Naive B cell (primary cell): ENCODE measurements around the gene DUXB. TPM values are rescaled to one million over a fixed set of nuclear protein-coding genes. Genes with fewer than 3 reads are reported as not detected.
A peak's percentile ranks its signal among the peaks of the same experiment; 100 is the strongest.

ENCODE experiments used
- ATAC-seq, 2 donors: fragments of 150-1000 bp; cut with Tn5 transposase; 2 replicates each; pipeline ENCODE4 v1.10.0; 2021; ENCODE audit warnings: low read depth in 2 of 2, mild to moderate bottlenecking in 2 of 2, moderate library complexity in 2 of 2
- DNase-seq: peaks from one replicate; pipeline ENCODE4 v3.0.0; 2022
- H3K27ac Mint-ChIP-seq, 6 donors: one replicate each; pipeline ENCODE4 v1.8.0; 2020 to 2022; ENCODE audit warnings: mild to moderate bottlenecking in 6 of 6, mixed read lengths in 6 of 6, moderate library complexity in 5 of 6, inconsistent platforms in 2 of 6
- H3K27me3 Mint-ChIP-seq, 3 donors: one replicate each; pipeline ENCODE4 v1.8.0; 2021 to 2022; ENCODE audit warnings: mixed read lengths in 3 of 3, mild to moderate bottlenecking in 1 of 3
- H3K36me3 Mint-ChIP-seq, 2 donors: one replicate each; pipeline ENCODE4 v1.8.0; 2020 to 2022; ENCODE audit warnings: mixed read lengths in 2 of 2, inconsistent platforms in 1 of 2, mild to moderate bottlenecking in 1 of 2
- H3K4me1 Mint-ChIP-seq, 3 donors: one replicate each; pipeline ENCODE4 v1.8.0; 2020 to 2022; ENCODE audit warnings: mixed read lengths in 3 of 3, inconsistent platforms in 1 of 3, mild to moderate bottlenecking in 1 of 3, moderate library complexity in 1 of 3
- H3K4me3 Mint-ChIP-seq, 8 donors: one replicate each; pipeline ENCODE4 v1.8.0; 2020 to 2022; ENCODE audit warnings: mild to moderate bottlenecking in 8 of 8, mixed read lengths in 8 of 8, moderate library complexity in 8 of 8, inconsistent platforms in 2 of 8
- H3K9me3 Mint-ChIP-seq, 7 donors: one replicate each; pipeline ENCODE4 v1.8.0; 2020 to 2022; ENCODE audit warnings: mixed read lengths in 7 of 7, mild to moderate bottlenecking in 5 of 7, inconsistent platforms in 2 of 7, moderate library complexity in 1 of 7
- polyA plus RNA-seq, 6 donors: library from polyadenylated mRNA; unstranded; fragments of 300-500 nt; fragmentation: Illumina TruSeq; gene quantifications; one replicate each; pipeline ENCODE4 v1.2.3, GENCODE V29; 2021; ENCODE audit warnings: low read depth in 6 of 6

The DUXB gene, protein sequence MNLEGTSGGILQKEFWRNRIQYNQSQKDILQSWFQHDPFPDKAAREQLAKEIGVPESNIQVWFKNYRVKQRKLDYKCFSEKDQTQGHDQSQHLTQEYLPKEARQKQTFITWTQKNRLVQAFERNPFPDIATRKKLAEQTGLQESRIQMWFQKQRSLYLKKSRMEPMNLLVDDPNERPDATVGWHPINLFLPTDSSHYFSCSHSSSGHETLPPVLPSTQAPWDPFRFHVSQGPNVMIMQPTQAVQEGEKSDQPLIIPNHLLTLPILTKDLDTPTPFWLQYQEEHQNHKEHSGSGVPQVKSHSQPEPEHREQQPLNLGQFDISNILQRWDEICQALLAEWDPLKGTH
- under 1 TPM in 1 of 6 donors, not detected in 5; 0.34 TPM for polyA plus RNA-seq

DNA sequence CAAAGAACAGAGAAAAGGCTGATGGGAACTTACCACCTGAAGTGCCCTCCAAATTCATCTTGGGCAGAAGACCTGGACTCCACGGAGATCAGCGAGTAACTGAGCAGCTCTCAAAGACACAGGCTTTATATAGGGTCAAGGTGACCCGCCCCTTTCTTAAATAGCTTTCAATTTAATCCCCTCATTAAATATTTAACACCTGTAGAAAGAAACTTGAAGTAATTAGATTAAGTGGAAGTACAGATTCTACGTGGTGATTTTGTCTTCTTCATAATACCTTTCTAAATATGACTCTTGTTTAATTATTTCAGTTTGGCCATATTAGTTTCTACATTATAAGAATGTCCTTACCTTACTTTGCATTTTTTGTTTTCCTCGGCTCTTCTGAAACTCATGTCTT is at the start of gene DUXB:
Gene DUXB (minus strand): TSS at position 101 of the 400 bp plus-strand sequence. CDS start 43 bp downstream, at position 58.
- H3K36me3 Mint-ChIP-seq = no peaks in the 10 kb centered on the region
- peaks cover 3 to 9% (median 5%) of the 10 kb centered on the region in 3 donors for H3K27me3 Mint-ChIP-seq
- H3K4me1 Mint-ChIP-seq = no peaks in the 10 kb centered on the region
- H3K9me3 Mint-ChIP-seq = no peaks in the 10 kb centered on the region
- no peak for ATAC-seq
- no peak within 1 kb of the TSS for H3K4me3 Mint-ChIP-seq
- peak within 1 kb of the TSS in 1 of 6 donors; percentile 56 for H3K27ac Mint-ChIP-seq
- no peak for DNase-seq

DNA sequence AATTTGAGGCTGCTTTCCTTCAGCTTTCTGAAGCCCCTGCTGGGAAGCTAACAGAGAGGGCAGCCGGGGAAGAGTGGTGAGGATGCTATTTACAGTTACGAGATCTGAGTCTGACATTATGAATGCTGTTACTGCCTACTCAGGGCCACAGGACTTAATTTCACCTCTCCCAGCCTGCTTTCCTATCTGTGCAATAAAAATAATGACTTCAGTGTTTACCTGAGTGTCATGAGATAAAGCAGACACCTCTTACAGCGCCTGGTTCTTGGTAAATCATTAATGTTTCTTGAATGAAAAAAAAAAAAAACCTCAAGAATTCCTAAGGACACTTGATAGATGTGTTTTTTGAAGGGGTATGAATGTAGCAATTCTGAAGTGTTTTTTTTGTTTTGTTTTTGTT is 49.3 kb upstream of the DUXB start:
- no peaks in the 10 kb centered on the region for H3K4me1 Mint-ChIP-seq
- no peak for ATAC-seq
- no peak overlapping the region for H3K27ac Mint-ChIP-seq
- H3K9me3 Mint-ChIP-seq = peaks cover 0 to 5% (median 0%) of the 10 kb centered on the region in 7 donors
- H3K36me3 Mint-ChIP-seq = peaks cover 5 to 7% of the 10 kb centered on the region in 2 donors
- no peak overlapping the region for H3K4me3 Mint-ChIP-seq
- DNase-seq = no peak
- peaks cover 33 to 46% (median 43%) of the 10 kb centered on the region in 3 donors for H3K27me3 Mint-ChIP-seq

- H3K36me3 Mint-ChIP-seq = peaks cover 0 to 14% of the 10 kb centered on the region in 2 donors
- no peak for DNase-seq
- no peak for ATAC-seq
- peaks cover 25 to 33% (median 31%) of the 10 kb centered on the region in 3 donors for H3K27me3 Mint-ChIP-seq
- H3K27ac Mint-ChIP-seq = no peak overlapping the region
- H3K4me1 Mint-ChIP-seq = no peaks in the 10 kb centered on the region
- H3K9me3 Mint-ChIP-seq = peaks cover 0 to 30% (median 11%) of the 10 kb centered on the region in 7 donors
- no peak overlapping the region for H3K4me3 Mint-ChIP-seq
These were observed 45.1 kb upstream of the DUXB start for GRCh38 chr16:75746359-75746758.

DNA sequence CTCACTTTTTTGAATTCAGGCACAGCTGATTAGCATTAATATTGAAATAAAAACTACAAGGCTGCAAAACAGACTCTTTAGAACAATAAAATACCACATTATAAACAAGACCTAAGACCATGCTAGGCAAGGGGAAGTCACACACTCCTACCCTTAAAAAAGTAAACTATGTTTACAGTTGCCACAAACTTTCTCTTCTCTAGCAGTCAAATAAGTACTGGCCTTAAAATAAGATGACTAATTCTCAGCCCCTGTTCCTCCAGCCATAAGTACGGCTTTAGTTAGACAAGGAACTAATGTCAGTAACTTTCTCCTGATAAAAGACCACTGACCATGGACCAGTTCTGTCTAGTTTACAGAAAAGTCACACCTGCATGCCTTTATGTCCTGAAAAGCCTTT is 44.6 kb upstream of the DUXB start:
- Mint-ChIP-seq H3K27ac (no peak overlapping the region), H3K4me1 (no peaks in the 10 kb centered on the region), H3K36me3 (peaks cover 0 to 15% of the 10 kb centered on the region in 2 donors), H3K27me3 (peaks cover 22 to 33% (median 31%) of the 10 kb centered on the region in 3 donors), H3K4me3 (no peak overlapping the region), H3K9me3 (peaks cover 0 to 36% (median 11%) of the 10 kb centered on the region in 7 donors)
- ATAC-seq = no peak
- DNase-seq = no peak

DNA sequence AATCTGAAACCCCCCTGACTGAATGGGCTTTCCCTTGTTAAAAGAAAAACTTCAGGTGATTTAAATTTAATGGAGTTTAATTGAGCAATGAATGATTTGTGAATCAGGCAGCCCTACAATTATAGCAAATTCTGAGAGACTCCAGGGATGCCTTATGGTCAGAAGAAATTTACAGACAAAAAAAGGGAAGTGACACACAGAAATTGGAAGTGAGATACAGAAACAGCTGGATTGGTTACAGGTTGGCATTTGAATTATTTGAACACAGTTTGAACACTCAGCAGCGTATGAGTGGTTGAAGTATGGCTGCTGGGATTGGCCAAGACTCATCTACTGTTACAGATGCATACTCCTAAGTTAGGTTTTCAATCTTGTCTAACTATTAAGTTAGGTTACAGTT is 44.0 kb upstream of the DUXB start:
- Mint-ChIP-seq H3K36me3 (peaks cover 0 to 15% of the 10 kb centered on the region in 2 donors), H3K4me3 (no peak overlapping the region), H3K27ac (no peak overlapping the region), H3K9me3 (peaks cover 0 to 37% (median 12%) of the 10 kb centered on the region in 7 donors), H3K4me1 (no peaks in the 10 kb centered on the region), H3K27me3 (peaks cover 22 to 37% (median 30%) of the 10 kb centered on the region in 3 donors)
- ATAC-seq = no peak
- DNase-seq = no peak

GRCh38 chr16:75742424-75743047 is 41.3 kb upstream of the DUXB start:
- Mint-ChIP-seq H3K4me1 (no peaks in the 10 kb centered on the region), H3K27ac (peak overlapping the region in 1 of 6 donors; percentile 27), H3K27me3 (peaks cover 4 to 27% (median 19%) of the 10 kb centered on the region in 3 donors), H3K4me3 (no peak overlapping the region), H3K36me3 (peaks cover 0 to 8% of the 10 kb centered on the region in 2 donors), H3K9me3 (peaks cover 0 to 31% (median 12%) of the 10 kb centered on the region in 7 donors)
- ATAC-seq (no peak), DNase-seq (no peak)

DNA sequence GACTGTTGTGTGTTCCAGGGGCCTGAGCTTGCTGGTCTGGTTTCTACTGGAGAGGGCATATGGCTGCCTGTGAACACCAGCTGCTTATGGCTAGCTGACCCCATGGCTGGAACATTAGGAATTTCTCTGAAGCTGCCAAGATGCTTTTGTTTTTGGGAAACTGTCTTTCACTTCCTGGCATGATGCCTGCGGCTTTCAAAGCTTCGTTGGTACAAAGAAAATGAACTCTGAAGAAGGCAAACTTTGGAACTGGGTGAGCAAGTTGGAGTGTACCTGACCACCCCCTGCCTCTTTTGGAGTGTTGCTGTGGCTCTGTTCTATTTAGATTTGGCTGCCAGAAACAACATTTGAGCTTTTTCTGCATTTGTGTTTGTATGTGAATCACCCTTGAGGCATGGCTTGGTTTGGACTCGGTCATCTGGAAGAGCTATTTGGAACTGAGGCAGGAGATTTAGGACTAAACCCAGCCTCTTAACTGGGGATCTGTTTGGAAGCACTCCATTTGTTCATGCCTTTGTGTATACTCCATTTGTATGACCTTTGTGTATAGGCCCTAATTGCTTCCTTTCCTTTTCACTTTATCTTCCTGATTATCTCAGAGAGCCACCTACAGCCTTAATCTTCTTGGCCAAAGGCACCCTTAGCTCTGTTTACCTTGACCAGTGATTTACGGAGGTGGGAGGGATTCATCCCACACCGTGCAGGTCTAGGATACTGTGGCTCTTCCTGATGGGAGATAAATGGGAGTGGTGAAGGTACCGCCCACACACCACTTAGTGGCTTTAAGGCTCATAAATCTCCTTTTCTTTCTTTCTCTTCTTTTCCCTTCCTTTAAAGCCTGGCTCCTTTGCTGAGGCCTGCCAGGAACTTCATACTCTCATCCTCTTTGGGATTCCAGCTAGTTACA is 32.3 kb upstream of the DUXB start:
- H3K27ac Mint-ChIP-seq = no peak overlapping the region
- peak overlapping the region in 1 of 8 donors; percentile 55 for H3K4me3 Mint-ChIP-seq
- peaks cover 0 to 5% (median 0%) of the 10 kb centered on the region in 3 donors for H3K4me1 Mint-ChIP-seq
- H3K9me3 Mint-ChIP-seq = peaks cover 0 to 4% (median 0%) of the 10 kb centered on the region in 7 donors
- no peak for ATAC-seq
- no peaks in the 10 kb centered on the region for H3K36me3 Mint-ChIP-seq
- no peak for DNase-seq
- H3K27me3 Mint-ChIP-seq = no peaks in the 10 kb centered on the region

GRCh38 chr16:75732871-75733270 is 31.6 kb upstream of the DUXB start:
- DNase-seq (no peak), ATAC-seq (no peak)
- Mint-ChIP-seq H3K9me3 (peaks cover 0 to under 1% (median 0%) of the 10 kb centered on the region in 7 donors), H3K27ac (no peak overlapping the region), H3K4me3 (no peak overlapping the region), H3K36me3 (no peaks in the 10 kb centered on the region), H3K4me1 (peaks cover 0 to 5% (median 0%) of the 10 kb centered on the region in 3 donors), H3K27me3 (no peaks in the 10 kb centered on the region)

DNA sequence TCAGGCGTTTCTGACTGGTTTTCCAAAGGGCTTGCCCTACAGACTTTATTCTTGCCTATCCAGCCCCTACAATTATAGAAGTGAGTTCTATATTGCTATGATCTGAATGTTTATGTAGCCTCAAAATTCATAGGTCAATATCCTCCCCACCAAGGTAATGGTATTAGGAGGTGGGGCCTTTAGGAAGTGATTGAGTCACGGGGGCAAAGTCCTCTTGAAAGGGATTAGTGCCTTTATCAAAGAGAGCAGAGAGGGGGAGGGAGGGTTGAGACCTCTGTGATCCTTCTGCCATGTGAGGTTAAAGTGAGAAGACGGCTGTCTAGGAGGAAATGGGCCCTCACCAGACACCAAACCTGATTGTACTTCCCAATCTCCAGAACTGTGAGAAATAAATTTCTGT is 26.0 kb upstream of the DUXB start:
- ATAC-seq = no peak
- peaks cover 0 to 11% (median 2%) of the 10 kb centered on the region in 7 donors for H3K9me3 Mint-ChIP-seq
- no peak overlapping the region for H3K4me3 Mint-ChIP-seq
- no peaks in the 10 kb centered on the region for H3K4me1 Mint-ChIP-seq
- no peak overlapping the region for H3K27ac Mint-ChIP-seq
- H3K27me3 Mint-ChIP-seq = peaks cover 0 to 3% (median 0%) of the 10 kb centered on the region in 3 donors
- no peaks in the 10 kb centered on the region for H3K36me3 Mint-ChIP-seq
- DNase-seq = no peak

DNA sequence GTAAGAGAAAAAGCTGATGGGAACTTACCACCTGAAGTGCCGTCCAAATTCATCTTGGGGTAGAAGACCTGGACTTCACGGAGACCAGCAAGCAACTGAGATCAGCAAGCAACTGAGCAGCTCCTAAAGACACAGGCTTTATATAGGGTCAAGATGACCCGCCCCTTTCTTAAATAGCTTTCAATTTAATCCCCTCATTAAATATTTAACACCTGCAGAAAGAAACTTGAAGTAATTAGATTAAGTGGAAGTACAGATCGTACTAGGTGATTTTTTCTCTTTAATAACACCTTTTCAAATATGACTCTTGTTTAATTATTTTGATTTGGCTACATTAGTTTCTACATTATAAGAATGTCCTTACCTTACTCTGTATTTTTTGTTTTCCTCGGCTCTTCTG is 25.1 kb upstream of the DUXB start, which contains the start of gene CPHXL:
Gene CPHXL (minus strand): TSS at position 101 of the 400 bp plus-strand sequence. CDS start 48 bp downstream, at position 53.
- no peak within 1 kb of the TSS for H3K27ac Mint-ChIP-seq

GRCh38 chr16:75718452-75718851 is 17.2 kb upstream of the DUXB start:
- Mint-ChIP-seq H3K27ac (no peak overlapping the region), H3K27me3 (peaks cover 14 to 61% (median 34%) of the 10 kb centered on the region in 3 donors), H3K4me3 (no peak overlapping the region), H3K9me3 (peaks cover 3 to 18% (median 6%) of the 10 kb centered on the region in 7 donors), H3K4me1 (no peaks in the 10 kb centered on the region), H3K36me3 (peaks cover 7 to 16% of the 10 kb centered on the region in 2 donors)
- ATAC-seq = no peak
- no peak for DNase-seq

More for the DNA sequence above, 25.1 kb upstream of the DUXB start, which contains the start of gene CPHXL:
- peaks cover 0 to 8% (median 0%) of the 10 kb centered on the region in 3 donors for H3K27me3 Mint-ChIP-seq
- H3K36me3 Mint-ChIP-seq = no peaks in the 10 kb centered on the region
- H3K4me1 Mint-ChIP-seq = no peaks in the 10 kb centered on the region
- no peak within 1 kb of the TSS for H3K4me3 Mint-ChIP-seq
- ATAC-seq (no peak), DNase-seq (no peak)
- peaks cover 0 to 17% (median 2%) of the 10 kb centered on the region in 7 donors for H3K9me3 Mint-ChIP-seq

DNA sequence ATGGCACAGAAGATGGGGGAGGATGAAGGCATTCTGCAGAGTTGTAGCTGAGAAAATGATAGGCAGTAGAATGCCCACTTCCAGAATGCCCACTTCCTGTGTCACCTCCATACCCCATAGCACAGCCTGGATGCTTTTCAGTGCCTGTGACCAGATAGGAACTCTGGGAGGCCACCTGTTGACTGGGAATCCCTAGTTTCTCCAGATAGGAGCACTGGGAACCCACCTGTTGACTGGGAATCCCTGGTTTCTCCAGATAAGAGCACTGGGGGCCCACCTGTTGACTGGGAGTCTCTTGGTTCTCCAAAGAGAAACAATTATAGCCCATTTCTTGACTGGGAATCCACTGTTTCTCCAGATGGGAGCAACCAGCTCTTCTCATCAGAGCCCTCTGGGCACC is 13.4 kb upstream of the DUXB start:
- peaks cover 17 to 55% (median 34%) of the 10 kb centered on the region in 3 donors for H3K27me3 Mint-ChIP-seq
- H3K4me3 Mint-ChIP-seq = no peak overlapping the region

GRCh38 chr16:75710344-75710743 is 9.1 kb upstream of the DUXB start:
- no peak overlapping the region for H3K4me3 Mint-ChIP-seq
- DNase-seq = no peak
- H3K27me3 Mint-ChIP-seq = peaks cover 15 to 31% (median 16%) of the 10 kb centered on the region in 3 donors
- H3K9me3 Mint-ChIP-seq = peaks cover 0 to 43% (median 29%) of the 10 kb centered on the region in 7 donors
- no peak overlapping the region for H3K27ac Mint-ChIP-seq
- H3K4me1 Mint-ChIP-seq = no peaks in the 10 kb centered on the region
- peaks cover 5 to 8% of the 10 kb centered on the region in 2 donors for H3K36me3 Mint-ChIP-seq
- no peak for ATAC-seq

More for the DNA sequence above, 13.4 kb upstream of the DUXB start:
- no peak for DNase-seq
- H3K4me1 Mint-ChIP-seq = no peaks in the 10 kb centered on the region
- peaks cover 5 to 31% (median 27%) of the 10 kb centered on the region in 7 donors for H3K9me3 Mint-ChIP-seq
- H3K27ac Mint-ChIP-seq = no peak overlapping the region
- ATAC-seq = no peak
- peaks cover 12 to 16% of the 10 kb centered on the region in 2 donors for H3K36me3 Mint-ChIP-seq
